Lower leg skin (tissue), 3 donors: ENCODE measurements around the gene MME.

Experiments
- CTCF ChIP-seq, 3 donors: fragments of 450-650 bp; IDR thresholded peaks; one replicate each; pipeline ENCODE4 v1.5.1; 2016; ENCODE audit warnings: antibody characterized with exemption in 3 of 3, mild to moderate bottlenecking in 3 of 3, moderate library complexity in 2 of 3
- POLR2A ChIP-seq, 2 donors: fragments of 450-650 bp; IDR thresholded peaks; one replicate each; pipeline ENCODE4 v1.6.1; 2016 to 2017; ENCODE audit warnings: antibody characterized with exemption in 2 of 2, mild to moderate bottlenecking in 1 of 2, moderate library complexity in 1 of 2

GRCh38 chr3:155159301-155159700 is 79.2 kb downstream of the MME start:
- no peak for TF ChIP-seq CTCF (IDR thresholded peaks at IDR 0.05)
- TF ChIP-seq POLR2A (IDR thresholded peaks at IDR 0.05) = no peak
